Muscle layer of duodenum (tissue), 2 donors: ENCODE results near the gene OTX1.

Source experiments
- H3K27ac ChIP-seq: one replicate; pipeline ENCODE4 v1.7.0; 2013; ENCODE audit warnings: mild to moderate bottlenecking, low read length
- H3K27me3 ChIP-seq: one replicate; pipeline ENCODE4 v1.7.0; 2013; ENCODE audit warnings: low read depth, mild to moderate bottlenecking, control low read depth, low read length
- H3K36me3 ChIP-seq, 2 donors: one replicate each; pipeline ENCODE4 v1.7.0; 2013; ENCODE audit warnings: low read length in 2 of 2, control low read depth in 1 of 2, mild to moderate bottlenecking in 1 of 2; ENCODE audit not compliant: insufficient read depth in 2 of 2, control insufficient read depth in 1 of 2
- H3K4me1 ChIP-seq, 2 donors: one replicate each; pipeline ENCODE4 v1.7.0; 2013; ENCODE audit warnings: low read length in 2 of 2, mild to moderate bottlenecking in 2 of 2, control low read depth in 1 of 2, moderate library complexity in 1 of 2; ENCODE audit not compliant: insufficient read depth in 2 of 2, control insufficient read depth in 1 of 2
- H3K4me3 ChIP-seq, 2 donors: one replicate each; pipeline ENCODE4 v1.7.0; 2013; ENCODE audit warnings: low read length in 2 of 2, low read depth in 1 of 2, mild to moderate bottlenecking in 1 of 2
- H3K9me3 ChIP-seq, 2 donors: one replicate each; pipeline ENCODE4 v1.7.0; 2013; ENCODE audit warnings: low read length in 2 of 2, control low read depth in 1 of 2, mild to moderate bottlenecking in 1 of 2; ENCODE audit not compliant: control insufficient read depth in 1 of 2
- donor health status: healthy.

Gene OTX1

DNA sequence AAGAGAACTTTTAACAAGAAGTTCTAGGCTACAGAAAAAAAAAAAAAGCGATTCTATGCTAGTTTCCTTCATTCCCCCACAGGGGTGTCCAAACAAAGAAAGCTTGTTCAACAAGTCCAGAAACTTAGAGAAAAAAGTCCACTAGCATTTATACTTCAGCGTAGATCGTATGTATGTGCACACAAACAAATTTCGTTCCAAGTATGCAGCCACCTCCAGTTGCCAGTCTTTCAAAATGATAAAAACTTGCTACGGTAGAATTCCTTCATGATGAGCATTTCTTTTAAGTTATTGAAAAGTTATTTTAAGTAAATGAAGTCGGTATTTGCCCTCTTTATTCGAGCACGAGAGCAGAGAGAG, 3.7 kb upstream of the OTX1 start:
- peaks cover 0 to 37% of the 10 kb centered on the region in 2 donors for H3K36me3 ChIP-seq
- peaks cover 6 to 33% of the 10 kb centered on the region in 2 donors for H3K4me1 ChIP-seq
- H3K4me3 ChIP-seq = no peak overlapping the region
- H3K9me3 ChIP-seq = peaks cover 0 to 3% of the 10 kb centered on the region in 2 donors
- peaks cover 48% of the 10 kb centered on the region for H3K27me3 ChIP-seq
- no peak overlapping the region for H3K27ac ChIP-seq

DNA sequence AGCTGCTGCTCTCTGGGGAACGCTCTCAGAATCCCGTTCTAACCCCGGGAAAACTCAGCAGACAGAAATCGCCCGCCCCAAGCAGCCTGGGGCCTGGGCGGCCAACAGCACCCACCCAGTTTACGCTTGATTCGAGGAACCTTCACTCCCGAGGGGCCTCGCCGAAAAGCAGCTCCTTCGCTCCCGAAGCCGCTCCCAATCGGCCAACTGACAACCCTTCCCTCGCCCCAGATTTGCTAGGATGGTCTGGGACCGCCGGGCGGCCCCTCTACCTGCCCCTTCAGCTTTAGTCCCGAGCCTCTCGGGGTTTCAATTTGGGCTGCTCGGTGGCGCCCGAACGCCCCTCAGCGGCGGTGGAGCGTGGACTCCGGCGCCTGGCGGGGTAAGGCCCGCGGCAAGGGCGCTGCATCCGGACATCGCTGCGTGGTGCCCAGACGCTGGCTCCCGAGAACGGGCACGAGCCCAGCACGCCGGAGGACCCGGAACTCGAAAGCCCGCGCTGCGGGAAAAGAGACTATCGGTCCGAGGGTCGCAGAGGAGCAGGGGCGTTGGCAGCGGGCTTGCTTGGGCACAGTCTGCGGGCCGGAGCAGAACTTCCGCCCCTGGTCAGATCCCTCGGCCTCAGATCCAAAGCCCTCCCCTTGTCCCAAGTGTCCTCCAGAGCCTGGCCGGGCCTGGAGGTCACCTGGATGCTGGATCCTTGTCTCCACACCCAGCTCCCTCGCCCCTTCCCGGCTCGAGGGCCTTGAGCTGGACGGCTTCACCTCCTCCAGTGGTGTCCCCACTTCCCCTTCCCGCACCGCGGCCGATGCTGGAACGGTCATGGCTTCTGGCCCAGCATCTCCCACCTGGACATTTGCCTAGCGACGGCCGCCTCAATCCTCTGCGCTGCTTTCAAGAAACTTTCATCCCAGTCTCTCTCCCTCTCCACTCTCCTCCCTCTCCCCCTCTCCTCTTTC, 3.0 kb upstream of the OTX1 start:
- peaks cover 6 to 33% of the 10 kb centered on the region in 2 donors for H3K4me1 ChIP-seq
- peaks cover 53% of the 10 kb centered on the region for H3K27me3 ChIP-seq
- no peak overlapping the region for H3K27ac ChIP-seq
- H3K9me3 ChIP-seq = peaks cover 0 to 3% of the 10 kb centered on the region in 2 donors
- peaks cover 0 to 37% of the 10 kb centered on the region in 2 donors for H3K36me3 ChIP-seq
- peak overlapping the region in 1 of 2 donors; percentile 15 for H3K4me3 ChIP-seq

DNA sequence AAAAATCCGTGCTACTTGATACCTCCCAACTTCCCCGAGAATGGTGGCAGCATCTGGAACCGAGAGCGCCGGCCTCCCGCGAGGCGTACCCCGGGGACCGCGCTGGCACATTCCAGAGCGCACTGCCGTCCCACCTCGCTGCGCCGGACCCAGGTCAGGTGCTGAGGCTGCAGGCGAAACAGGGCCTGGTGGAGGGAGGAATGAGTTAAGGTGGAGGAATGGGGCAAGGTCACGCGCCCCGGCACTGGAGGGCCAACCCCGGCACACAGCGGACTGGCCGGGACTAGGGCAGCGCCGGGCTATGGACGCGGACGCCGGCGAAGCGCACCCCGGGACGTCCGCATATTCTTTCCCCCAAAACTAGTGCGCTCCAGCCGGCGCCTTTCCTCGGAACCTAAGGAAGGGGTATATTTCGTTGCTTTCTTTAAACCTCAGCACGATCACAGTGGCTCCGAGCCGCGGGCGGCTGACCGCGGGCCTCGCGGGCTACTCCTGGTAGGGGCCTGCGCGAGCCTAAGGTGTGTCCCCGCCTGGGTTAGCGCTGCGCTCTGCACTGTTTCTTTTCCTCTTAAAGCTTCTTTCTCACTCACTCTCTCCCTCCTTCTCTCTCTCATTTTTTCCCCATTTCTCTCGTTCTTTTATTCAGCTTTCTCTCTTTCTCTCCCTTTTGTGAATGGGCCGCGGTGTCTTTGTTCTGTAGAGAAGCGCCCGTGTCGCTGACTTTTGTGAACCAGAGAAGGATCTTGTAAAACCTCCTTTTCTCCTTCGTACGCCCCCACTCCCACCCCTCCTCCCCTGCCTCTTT, 2.1 kb upstream of the OTX1 start:
- peaks cover 63% of the 10 kb centered on the region for H3K27me3 ChIP-seq
- H3K9me3 ChIP-seq = peaks cover 0 to 3% of the 10 kb centered on the region in 2 donors
- no peak overlapping the region for H3K27ac ChIP-seq
- H3K4me3 ChIP-seq = no peak overlapping the region
- H3K4me1 ChIP-seq = peaks cover 6 to 37% of the 10 kb centered on the region in 2 donors
- H3K36me3 ChIP-seq = peaks cover 0 to 37% of the 10 kb centered on the region in 2 donors

DNA sequence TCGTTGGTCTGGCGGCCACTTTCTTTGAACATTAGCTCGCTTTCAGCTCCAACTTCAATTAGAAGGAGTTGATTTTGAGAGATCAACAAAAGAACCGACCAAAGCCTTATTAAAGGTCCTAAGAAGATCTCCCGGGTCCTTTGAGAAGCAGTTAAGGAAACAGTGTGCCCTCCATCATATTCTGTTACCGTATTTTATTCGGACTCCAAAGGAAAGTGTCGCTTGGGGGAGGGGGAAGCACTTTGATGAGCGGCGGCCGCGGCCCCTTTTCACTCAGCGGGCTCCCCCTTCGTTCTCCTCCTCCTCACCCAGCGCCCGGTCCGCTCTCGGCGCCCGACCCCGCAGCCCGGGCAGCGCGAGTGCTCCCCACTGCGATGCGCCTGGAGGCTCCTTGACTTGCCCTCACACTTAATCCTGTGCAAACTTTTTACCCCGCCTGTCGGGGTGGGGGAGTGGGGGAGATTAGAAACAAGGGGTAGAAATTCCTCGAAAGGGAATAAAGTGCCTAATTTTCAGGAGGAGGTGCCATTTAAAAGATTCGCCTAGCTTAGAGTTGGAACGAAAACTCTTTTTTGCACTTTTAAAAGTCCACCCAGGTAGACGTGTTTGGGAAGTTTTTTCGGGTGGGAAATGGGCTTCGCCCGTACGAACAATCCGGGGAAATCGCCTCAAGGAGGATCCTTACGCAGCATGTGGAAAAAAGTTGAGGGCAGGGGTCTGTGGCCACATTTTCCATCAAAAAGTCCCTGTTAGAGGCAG, 1.2 kb upstream of the OTX1 start:
- Histone ChIP-seq H3K27me3 (peaks cover 71% of the 10 kb centered on the region), H3K9me3 (peaks cover 0 to 3% of the 10 kb centered on the region in 2 donors), H3K27ac (no peak overlapping the region), H3K4me1 (peaks cover 6 to 43% of the 10 kb centered on the region in 2 donors), H3K4me3 (peak overlapping the region; percentile 59 to 64), H3K36me3 (peaks cover 0 to 33% of the 10 kb centered on the region in 2 donors)

DNA sequence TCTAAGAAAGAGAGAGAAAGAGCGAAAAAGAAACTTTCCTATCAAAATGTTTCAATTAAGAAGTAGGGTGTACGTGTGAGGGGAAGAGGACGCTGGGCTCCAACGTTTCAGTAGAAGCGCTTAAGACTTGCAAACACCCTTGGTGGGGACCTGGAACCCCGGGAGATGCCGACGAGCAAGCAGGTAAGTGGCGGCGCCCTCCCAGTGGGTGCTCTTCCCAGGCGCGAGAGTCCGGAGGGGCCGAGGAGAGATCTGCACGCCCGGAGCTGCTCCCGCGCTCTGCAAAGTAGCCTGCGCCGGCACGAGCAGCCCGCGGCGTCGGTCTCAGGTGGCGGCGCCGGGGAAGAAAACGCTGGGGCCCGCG, 678 bp upstream of the OTX1 start:
- Histone ChIP-seq H3K4me3 (peak overlapping the region; percentile 59 to 64), H3K36me3 (peaks cover 0 to 27% of the 10 kb centered on the region in 2 donors), H3K27ac (no peak overlapping the region), H3K9me3 (peaks cover 0 to 3% of the 10 kb centered on the region in 2 donors), H3K4me1 (peaks cover 6 to 49% of the 10 kb centered on the region in 2 donors), H3K27me3 (peaks cover 76% of the 10 kb centered on the region)

DNA sequence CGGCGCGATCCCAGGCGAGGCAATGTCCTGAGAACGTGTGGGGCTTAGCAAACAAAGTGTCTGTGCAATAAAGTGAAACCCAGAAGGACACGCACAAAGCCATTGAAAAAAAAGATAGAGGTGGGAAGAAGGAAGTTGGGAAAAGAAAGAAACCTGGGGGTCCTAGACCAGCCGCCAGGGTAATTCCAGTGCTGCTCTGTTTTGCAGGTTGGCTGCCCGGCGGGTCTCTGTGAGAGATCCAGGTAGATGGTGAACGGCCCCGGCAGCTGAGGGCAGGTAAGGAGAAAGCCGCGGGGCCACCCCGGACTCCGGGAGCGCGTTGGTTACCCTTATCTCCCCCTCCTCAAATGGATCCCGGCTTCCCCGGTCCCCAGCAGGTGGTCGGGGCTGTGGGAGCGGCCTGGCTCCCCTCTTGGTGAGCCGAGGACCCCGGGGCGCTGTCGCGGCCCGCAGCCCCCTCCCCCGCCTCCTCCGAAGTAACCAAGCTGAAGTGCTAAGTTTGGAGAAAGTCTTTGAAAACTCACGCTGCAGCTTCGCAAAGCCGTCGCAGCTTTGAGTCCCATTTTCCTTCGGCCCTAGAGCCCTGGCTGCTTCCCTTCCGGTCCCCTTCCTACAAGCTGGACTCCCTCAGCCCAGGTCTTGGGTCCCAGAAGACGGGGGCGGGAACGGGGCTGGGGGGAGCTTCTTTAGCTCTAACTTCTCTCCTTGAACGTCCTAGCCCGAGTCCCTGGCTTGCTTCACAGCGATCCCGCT, 588 bp downstream of the OTX1 start:
- H3K4me1 ChIP-seq = peaks cover 9 to 61% of the 10 kb centered on the region in 2 donors
- peaks cover 0 to 3% of the 10 kb centered on the region in 2 donors for H3K9me3 ChIP-seq
- H3K36me3 ChIP-seq = peaks cover 0 to 15% of the 10 kb centered on the region in 2 donors
- peaks cover 89% of the 10 kb centered on the region for H3K27me3 ChIP-seq
- no peak overlapping the region for H3K27ac ChIP-seq
- H3K4me3 ChIP-seq = peak overlapping the region; percentile 54 to 64

DNA sequence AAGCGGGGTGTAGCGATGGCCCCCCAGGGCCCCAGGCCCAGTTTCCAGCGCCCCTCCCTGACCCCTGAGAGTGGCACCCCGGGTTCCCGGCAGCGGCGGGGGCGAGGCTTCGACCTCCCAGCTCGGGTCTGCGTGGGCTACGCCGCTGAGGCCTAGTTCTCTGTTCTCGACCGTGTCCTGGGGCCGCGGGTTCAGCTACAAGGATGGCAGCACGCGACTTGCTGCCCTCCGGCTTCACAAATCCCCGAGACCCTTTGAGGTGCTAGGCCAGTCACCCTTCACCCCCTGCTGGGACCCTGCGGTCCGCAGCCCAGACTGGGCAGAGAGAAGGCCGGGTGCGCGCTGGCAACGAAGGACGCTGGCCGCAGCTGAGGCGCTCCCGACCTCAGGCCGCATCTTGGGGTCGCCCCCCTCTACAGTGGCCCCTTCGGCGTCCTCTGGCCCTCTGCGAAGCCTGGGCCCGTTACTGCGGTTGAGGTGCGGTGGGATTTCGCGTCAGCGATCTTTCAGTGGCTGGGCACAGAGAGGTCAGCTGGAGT, 1.2 kb downstream of the OTX1 start:
- peaks cover 93% of the 10 kb centered on the region for H3K27me3 ChIP-seq
- no peak overlapping the region for H3K4me3 ChIP-seq
- H3K4me1 ChIP-seq = peaks cover 9 to 68% of the 10 kb centered on the region in 2 donors

DNA sequence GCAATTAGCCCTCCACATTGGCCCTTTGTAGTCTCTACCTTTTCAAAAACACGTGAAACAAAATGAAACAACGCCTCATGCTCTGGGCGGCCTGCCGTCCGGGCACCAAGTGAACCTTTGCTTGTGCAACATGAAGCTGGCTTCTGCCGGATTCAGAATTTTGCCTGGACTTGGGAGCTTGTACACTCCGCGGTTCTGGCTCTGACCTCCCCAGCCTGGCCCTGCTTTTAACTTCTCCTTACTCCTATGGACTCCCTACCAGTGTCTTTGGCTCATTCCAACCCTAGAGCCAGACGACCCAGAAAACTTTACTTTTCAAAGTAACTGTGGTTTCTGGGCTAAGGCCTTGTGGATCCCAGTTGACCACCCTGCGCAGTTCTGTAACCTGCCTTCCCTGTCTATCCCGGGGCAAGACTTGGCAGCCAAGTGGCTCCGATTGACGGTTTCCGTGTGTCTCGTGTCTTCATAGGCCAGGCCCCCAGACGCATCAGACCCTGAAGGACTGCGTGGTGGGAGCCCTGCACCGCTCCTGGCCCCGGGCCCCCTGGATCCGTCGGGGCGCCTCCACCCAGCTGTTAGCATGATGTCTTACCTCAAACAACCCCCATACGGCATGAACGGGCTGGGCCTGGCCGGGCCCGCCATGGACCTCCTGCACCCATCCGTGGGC, 1.9 kb downstream of the OTX1 start:
- peaks cover 91% of the 10 kb centered on the region for H3K27me3 ChIP-seq

More for the DNA sequence above, 1.2 kb downstream of the OTX1 start:
- H3K27ac ChIP-seq = no peak overlapping the region
- peaks cover 0 to 9% of the 10 kb centered on the region in 2 donors for H3K36me3 ChIP-seq
- peaks cover 0 to 3% of the 10 kb centered on the region in 2 donors for H3K9me3 ChIP-seq

DNA sequence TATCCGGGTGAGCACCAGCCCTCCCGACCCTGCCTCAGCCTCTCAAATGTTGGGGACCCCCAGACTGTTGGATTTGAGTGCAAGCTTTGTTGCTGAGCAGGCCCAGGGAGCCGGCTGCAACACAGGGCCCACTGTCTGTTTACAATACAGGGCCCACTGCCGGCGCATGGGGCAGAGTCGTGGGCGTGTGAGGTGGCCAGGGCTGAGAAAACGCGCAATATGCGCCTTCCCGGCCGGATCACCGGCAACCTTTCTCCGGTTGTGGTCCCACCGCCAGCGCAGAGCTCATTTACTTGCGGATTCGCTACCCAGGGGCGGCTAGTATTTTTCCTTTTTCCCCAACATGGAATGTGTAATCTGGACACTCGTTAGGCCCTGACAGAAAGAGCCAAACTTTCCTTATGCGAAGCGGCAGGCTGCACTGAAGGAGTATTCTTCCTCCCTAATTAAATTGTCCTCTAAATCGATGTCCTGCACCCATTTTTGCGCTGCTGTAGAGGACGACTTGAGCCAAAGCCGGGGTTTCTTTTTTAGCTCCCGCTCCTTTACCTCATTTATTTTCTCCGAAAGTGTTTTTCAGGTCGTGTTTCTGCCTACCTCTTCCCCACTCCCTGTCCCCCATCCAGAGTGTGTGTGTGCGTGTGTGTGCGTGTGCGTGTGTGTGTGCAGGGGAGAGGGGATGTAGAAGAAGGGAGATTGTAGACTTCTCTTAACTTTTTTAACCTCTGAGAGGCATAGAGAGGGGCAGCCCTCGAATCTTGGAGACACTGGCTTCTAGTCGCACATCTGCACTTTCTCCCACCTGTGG, 2.7 kb downstream of the OTX1 start:
- no peak overlapping the region for H3K27ac ChIP-seq
- peaks cover 11 to 72% of the 10 kb centered on the region in 2 donors for H3K4me1 ChIP-seq
- no peaks in the 10 kb centered on the region for H3K36me3 ChIP-seq
- peaks cover 0 to 3% of the 10 kb centered on the region in 2 donors for H3K9me3 ChIP-seq
- peak overlapping the region in 1 of 2 donors; percentile 48 for H3K4me3 ChIP-seq
- H3K27me3 ChIP-seq = peaks cover 91% of the 10 kb centered on the region

More for the DNA sequence above, 1.9 kb downstream of the OTX1 start:
- H3K9me3 ChIP-seq = peaks cover 0 to 3% of the 10 kb centered on the region in 2 donors
- H3K4me3 ChIP-seq = no peak overlapping the region
- peaks cover 0 to 4% of the 10 kb centered on the region in 2 donors for H3K36me3 ChIP-seq
- H3K4me1 ChIP-seq = peaks cover 9 to 68% of the 10 kb centered on the region in 2 donors
- H3K27ac ChIP-seq = no peak overlapping the region
